HepG2 (cell line): ENCODE measurements around the gene USP7. TPM values are rescaled to one million over a fixed set of nuclear protein-coding genes. Genes with fewer than 3 reads are reported as not detected.
A peak's percentile ranks its signal among the peaks of the same experiment; 100 is the strongest.

ENCODE experiments used
- AGO2 ChIP-seq: fragments of 200-400 bp; formaldehyde crosslinking; optimal IDR thresholded peaks from 2 replicates; pipeline ENCODE3; 2017; ENCODE audit warnings: mild to moderate bottlenecking, low read depth, low read length, moderate library complexity
- ATAD3A ChIP-seq: sonication (generic); formaldehyde crosslinking; IDR thresholded peaks from 2 replicates; pipeline ENCODE4 v1.4.0; 2020; ENCODE audit warnings: missing genetic modification reagents
- FOSL1 ChIP-seq: sonication (generic); formaldehyde crosslinking; IDR thresholded peaks from 2 replicates; pipeline ENCODE4 v1.9.0; 2021; ENCODE audit warnings: missing genetic modification reagents, borderline replicate concordance
- HDAC1 ChIP-seq: sonication (generic); formaldehyde crosslinking; IDR thresholded peaks from 2 replicates; pipeline ENCODE4 v1.5.1; 2020; ENCODE audit warnings: mild to moderate bottlenecking, missing genetic modification reagents
- KMT2A ChIP-seq: sonication (generic); formaldehyde crosslinking; IDR thresholded peaks from 2 replicates; pipeline ENCODE4 v1.4.0; 2020; ENCODE audit warnings: missing genetic modification reagents
- NCOA1 ChIP-seq: sonication (generic); formaldehyde crosslinking; IDR thresholded peaks from 2 replicates; pipeline ENCODE4 v1.9.0; 2021; ENCODE audit warnings: missing genetic modification reagents
- RCOR2 ChIP-seq: IDR thresholded peaks from 2 replicates; pipeline ENCODE4 v1.6.1; 2016; ENCODE audit warnings: missing biosample characterization, missing genetic modification reagents
- SIX4 ChIP-seq: sonication (generic); formaldehyde crosslinking; IDR thresholded peaks from 2 replicates; pipeline ENCODE4 v1.4.0; 2020; ENCODE audit warnings: missing genetic modification reagents
- SRSF1 ChIP-seq: fragments of 200-400 bp; formaldehyde crosslinking; optimal IDR thresholded peaks from 2 replicates; pipeline ENCODE3; 2017; ENCODE audit warnings: mild to moderate bottlenecking, low read depth, low read length, moderate library complexity
- SSRP1 ChIP-seq: IDR thresholded peaks from 2 replicates; pipeline ENCODE4 v1.6.1; 2016; ENCODE audit warnings: control low read depth
- SUZ12 ChIP-seq: fragments of 150-350 bp; IDR thresholded peaks from 2 replicates; pipeline ENCODE4 v1.6.1; 2014; ENCODE audit warnings: low read depth, low read length
- ZNF124 ChIP-seq: sonication (generic); formaldehyde crosslinking; IDR thresholded peaks from 2 replicates; pipeline ENCODE4 v1.4.0; 2020; ENCODE audit warnings: missing genetic modification reagents
- ZNF232 ChIP-seq: sonication (generic); formaldehyde crosslinking; IDR thresholded peaks from 2 replicates; pipeline ENCODE4 v1.4.0; 2020; ENCODE audit warnings: missing genetic modification reagents, borderline replicate concordance
- ZNF274 ChIP-seq: sonication (generic); formaldehyde crosslinking; IDR thresholded peaks from 2 replicates; pipeline ENCODE4 v1.5.1; 2020; ENCODE audit warnings: mild to moderate bottlenecking, missing genetic modification reagents
- ZNF770 ChIP-seq: sonication (generic); formaldehyde crosslinking; IDR thresholded peaks from 2 replicates; pipeline ENCODE4 v1.5.0; 2020; ENCODE audit warnings: mild to moderate bottlenecking, missing genetic modification reagents
- ZNF839 ChIP-seq: sonication (generic); formaldehyde crosslinking; IDR thresholded peaks from 2 replicates; pipeline ENCODE4 v1.4.0; 2020; ENCODE audit warnings: missing genetic modification reagents, mild to moderate bottlenecking, borderline replicate concordance
- polyA plus RNA-seq, 8 experiments: library from polyadenylated mRNA; depleted of rRNA in 3 of 8; stranded (reverse) in 7 of 8; unstranded in 1 of 8; fragments of >200 nt; fragmentation: Illumina TruSeq in 4 of 8; extraction: Trizol in 4 of 8; gene quantifications; 2 replicates each; pipeline versions ENCODE4 v1.2.1 to v1.2.3, GENCODE V29; 2011 to 2016; ENCODE audit warnings: low read depth in 4 of 8, missing spikeins in 1 of 8, mixed read lengths in 1 of 8; ENCODE audit not compliant: insufficient read depth in 1 of 8
- total RNA-seq, 5 experiments: library from RNA; depleted of rRNA; stranded (reverse); fragments of >200 nt; fragmentation: Illumina TruSeq; extraction: Trizol; gene quantifications; 2 replicates each; pipeline ENCODE4 v1.2.3, GENCODE V29; 2016; ENCODE audit warnings: low read depth in 1 of 5
- TF ChIP-seq, protein P1 (sequence below): IDR thresholded peaks from 2 replicates; pipeline ENCODE4 v1.4.0; 2020; ENCODE audit warnings: mild to moderate bottlenecking, missing genetic modification reagents
- TF ChIP-seq, protein P2 (sequence below): IDR thresholded peaks from 2 replicates; pipeline ENCODE4 v1.6.1; 2016; ENCODE audit warnings: low read depth
- TF ChIP-seq, protein P3 (sequence below): sonication (generic); formaldehyde crosslinking; IDR thresholded peaks from 2 replicates; pipeline ENCODE4 v1.5.0; 2020; ENCODE audit warnings: missing genetic modification reagents
- TF ChIP-seq, protein P4 (sequence below): sonication (generic); formaldehyde crosslinking; IDR thresholded peaks from 2 replicates; pipeline ENCODE4 v1.8.1; 2022; ENCODE audit warnings: low read depth, mild to moderate bottlenecking, missing genetic modification reagents

Gene USP7
- total and polyA plus RNA-seq, 2 of the 13 experiments (the other 11 are each of a cell fraction or from before 2014, with no cell fraction given): 52.5 to 173 TPM

GRCh38 chr16:8931859-8932258 lies 31.8 kb downstream of the USP7 start (continued):
- TF ChIP-seq, protein P1, sequence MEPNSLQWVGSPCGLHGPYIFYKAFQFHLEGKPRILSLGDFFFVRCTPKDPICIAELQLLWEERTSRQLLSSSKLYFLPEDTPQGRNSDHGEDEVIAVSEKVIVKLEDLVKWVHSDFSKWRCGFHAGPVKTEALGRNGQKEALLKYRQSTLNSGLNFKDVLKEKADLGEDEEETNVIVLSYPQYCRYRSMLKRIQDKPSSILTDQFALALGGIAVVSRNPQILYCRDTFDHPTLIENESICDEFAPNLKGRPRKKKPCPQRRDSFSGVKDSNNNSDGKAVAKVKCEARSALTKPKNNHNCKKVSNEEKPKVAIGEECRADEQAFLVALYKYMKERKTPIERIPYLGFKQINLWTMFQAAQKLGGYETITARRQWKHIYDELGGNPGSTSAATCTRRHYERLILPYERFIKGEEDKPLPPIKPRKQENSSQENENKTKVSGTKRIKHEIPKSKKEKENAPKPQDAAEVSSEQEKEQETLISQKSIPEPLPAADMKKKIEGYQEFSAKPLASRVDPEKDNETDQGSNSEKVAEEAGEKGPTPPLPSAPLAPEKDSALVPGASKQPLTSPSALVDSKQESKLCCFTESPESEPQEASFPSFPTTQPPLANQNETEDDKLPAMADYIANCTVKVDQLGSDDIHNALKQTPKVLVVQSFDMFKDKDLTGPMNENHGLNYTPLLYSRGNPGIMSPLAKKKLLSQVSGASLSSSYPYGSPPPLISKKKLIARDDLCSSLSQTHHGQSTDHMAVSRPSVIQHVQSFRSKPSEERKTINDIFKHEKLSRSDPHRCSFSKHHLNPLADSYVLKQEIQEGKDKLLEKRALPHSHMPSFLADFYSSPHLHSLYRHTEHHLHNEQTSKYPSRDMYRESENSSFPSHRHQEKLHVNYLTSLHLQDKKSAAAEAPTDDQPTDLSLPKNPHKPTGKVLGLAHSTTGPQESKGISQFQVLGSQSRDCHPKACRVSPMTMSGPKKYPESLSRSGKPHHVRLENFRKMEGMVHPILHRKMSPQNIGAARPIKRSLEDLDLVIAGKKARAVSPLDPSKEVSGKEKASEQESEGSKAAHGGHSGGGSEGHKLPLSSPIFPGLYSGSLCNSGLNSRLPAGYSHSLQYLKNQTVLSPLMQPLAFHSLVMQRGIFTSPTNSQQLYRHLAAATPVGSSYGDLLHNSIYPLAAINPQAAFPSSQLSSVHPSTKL (CRISPR knock-in tag): peak; percentile 48; the same call in 1 of the 2 replicates
- no peak for TF ChIP-seq ZNF839 (CRISPR knock-in tag)
- no peak for TF ChIP-seq KMT2A
- TF ChIP-seq SSRP1: 0 out of 2 replicates have a peak, but pooled peaks have one; percentile 70
- TF ChIP-seq SIX4: peak; percentile 76
- TF ChIP-seq SRSF1: no peak
- no peak for TF ChIP-seq ATAD3A (CRISPR knock-in tag)
- no peak for TF ChIP-seq ZNF274
- no peak for TF ChIP-seq SUZ12
- TF ChIP-seq RCOR2: no peak
- no peak for TF ChIP-seq FOSL1
- TF ChIP-seq, protein P2, sequence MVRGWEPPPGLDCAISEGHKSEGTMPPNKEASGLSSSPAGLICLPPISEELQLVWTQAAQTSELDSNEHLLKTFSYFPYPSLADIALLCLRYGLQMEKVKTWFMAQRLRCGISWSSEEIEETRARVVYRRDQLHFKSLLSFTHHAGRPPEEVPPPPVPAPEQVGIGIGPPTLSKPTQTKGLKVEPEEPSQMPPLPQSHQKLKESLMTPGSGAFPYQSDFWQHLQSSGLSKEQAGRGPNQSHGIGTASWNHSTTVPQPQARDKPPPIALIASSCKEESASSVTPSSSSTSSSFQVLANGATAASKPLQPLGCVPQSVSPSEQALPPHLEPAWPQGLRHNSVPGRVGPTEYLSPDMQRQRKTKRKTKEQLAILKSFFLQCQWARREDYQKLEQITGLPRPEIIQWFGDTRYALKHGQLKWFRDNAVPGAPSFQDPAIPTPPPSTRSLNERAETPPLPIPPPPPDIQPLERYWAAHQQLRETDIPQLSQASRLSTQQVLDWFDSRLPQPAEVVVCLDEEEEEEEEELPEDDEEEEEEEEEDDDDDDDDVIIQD: 0 out of 2 replicates have a peak, but pooled peaks have one; percentile 20
- TF ChIP-seq, protein P3, sequence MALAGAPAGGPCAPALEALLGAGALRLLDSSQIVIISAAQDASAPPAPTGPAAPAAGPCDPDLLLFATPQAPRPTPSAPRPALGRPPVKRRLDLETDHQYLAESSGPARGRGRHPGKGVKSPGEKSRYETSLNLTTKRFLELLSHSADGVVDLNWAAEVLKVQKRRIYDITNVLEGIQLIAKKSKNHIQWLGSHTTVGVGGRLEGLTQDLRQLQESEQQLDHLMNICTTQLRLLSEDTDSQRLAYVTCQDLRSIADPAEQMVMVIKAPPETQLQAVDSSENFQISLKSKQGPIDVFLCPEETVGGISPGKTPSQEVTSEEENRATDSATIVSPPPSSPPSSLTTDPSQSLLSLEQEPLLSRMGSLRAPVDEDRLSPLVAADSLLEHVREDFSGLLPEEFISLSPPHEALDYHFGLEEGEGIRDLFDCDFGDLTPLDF (CRISPR knock-in tag): no peak
- no peak for TF ChIP-seq ZNF770
- TF ChIP-seq ZNF232 (CRISPR knock-in tag): peak; percentile 92; the same call in 1 of the 2 replicates
- 0 out of 2 replicates have a peak, but pooled peaks have one; percentile 63 for TF ChIP-seq ZNF124 (CRISPR knock-in tag)
- TF ChIP-seq NCOA1: no peak
- TF ChIP-seq, protein P4, sequence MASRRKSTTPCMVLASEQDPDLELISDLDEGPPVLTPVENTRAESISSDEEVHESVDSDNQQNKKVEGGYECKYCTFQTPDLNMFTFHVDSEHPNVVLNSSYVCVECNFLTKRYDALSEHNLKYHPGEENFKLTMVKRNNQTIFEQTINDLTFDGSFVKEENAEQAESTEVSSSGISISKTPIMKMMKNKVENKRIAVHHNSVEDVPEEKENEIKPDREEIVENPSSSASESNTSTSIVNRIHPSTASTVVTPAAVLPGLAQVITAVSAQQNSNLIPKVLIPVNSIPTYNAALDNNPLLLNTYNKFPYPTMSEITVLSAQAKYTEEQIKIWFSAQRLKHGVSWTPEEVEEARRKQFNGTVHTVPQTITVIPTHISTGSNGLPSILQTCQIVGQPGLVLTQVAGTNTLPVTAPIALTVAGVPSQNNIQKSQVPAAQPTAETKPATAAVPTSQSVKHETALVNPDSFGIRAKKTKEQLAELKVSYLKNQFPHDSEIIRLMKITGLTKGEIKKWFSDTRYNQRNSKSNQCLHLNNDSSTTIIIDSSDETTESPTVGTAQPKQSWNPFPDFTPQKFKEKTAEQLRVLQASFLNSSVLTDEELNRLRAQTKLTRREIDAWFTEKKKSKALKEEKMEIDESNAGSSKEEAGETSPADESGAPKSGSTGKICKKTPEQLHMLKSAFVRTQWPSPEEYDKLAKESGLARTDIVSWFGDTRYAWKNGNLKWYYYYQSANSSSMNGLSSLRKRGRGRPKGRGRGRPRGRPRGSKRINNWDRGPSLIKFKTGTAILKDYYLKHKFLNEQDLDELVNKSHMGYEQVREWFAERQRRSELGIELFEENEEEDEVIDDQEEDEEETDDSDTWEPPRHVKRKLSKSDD (CRISPR knock-in tag): no peak
- no peak for TF ChIP-seq AGO2
- TF ChIP-seq HDAC1 (CRISPR knock-in tag): no peak
